NCI-H446 (cell line): ENCODE results near the gene DNAJC4.
"Not testable (repeated sequence)": the region's sequence is repeated elsewhere in the genome, so short reads cannot be mapped to it uniquely, and the experiment has no call there.

Experiments used
- DNase-seq, 2 experiments: peaks; one replicate each; lab custom pipeline; 2025; lab: John Stamatoyannopoulos, UW

The DNAJC4 gene

GRCh38 chr11:64245797-64246620, 15.7 kb downstream of the DNAJC4 start:
- peak in 1 of 2 experiments; percentile 53 for DNase-seq

- not testable (repeated sequence) for DNase-seq
Measured at GRCh38 chr11:64246621-64246870, 16.2 kb downstream of the DNAJC4 start.

GRCh38 chr11:64246871-64247728, 16.8 kb downstream of the DNAJC4 start, which contains the start of gene PPP1R14B:
Gene PPP1R14B (minus strand): TSS chr11:64246943. CDS start chr11:64246673, 270 bp downstream.
- DNase-seq = peak; percentile 59 to 88

GRCh38 chr11:64247729-64248531, 17.6 kb downstream of the DNAJC4 start:
- no peak for DNase-seq

GRCh38 chr11:64248578-64248977, 18.2 kb downstream of the DNAJC4 start:
- DNase-seq = no peak

- DNase-seq = no peak
Measured at GRCh38 chr11:64249038-64249437, 18.7 kb downstream of the DNAJC4 start.

- DNase-seq = no peak
Measured at GRCh38 chr11:64249563-64250414, 19.4 kb downstream of the DNAJC4 start.

GRCh38 chr11:64250415-64251015, 20.2 kb downstream of the DNAJC4 start:
- no peak for DNase-seq

- DNase-seq = peak in 1 of 2 experiments; percentile 63
Measured at GRCh38 chr11:64251016-64251752, 20.8 kb downstream of the DNAJC4 start, which contains the start of gene PLCB3. Gene PLCB3 (plus strand): TSS chr11:64251530. CDS start chr11:64251650, 120 bp downstream.

- no peak for DNase-seq
Measured at GRCh38 chr11:64251753-64252002, 21.3 kb downstream of the DNAJC4 start.

GRCh38 chr11:64252003-64252872, 21.9 kb downstream of the DNAJC4 start:
- DNase-seq = no peak

- DNase-seq = no peak
Measured at GRCh38 chr11:64253043-64253442, 22.7 kb downstream of the DNAJC4 start.

GRCh38 chr11:64253481-64253880, 23.1 kb downstream of the DNAJC4 start:
- peak in 1 of 2 experiments; percentile 37 for DNase-seq

GRCh38 chr11:64254326-64254725, 24.0 kb downstream of the DNAJC4 start:
- DNase-seq = no peak

GRCh38 chr11:64255135-64256128, 25.1 kb downstream of the DNAJC4 start:
- no peak for DNase-seq

GRCh38 chr11:64256300-64256699, 26.0 kb downstream of the DNAJC4 start:
- DNase-seq = no peak

- no peak for DNase-seq
Measured at GRCh38 chr11:64258356-64258755, 28.0 kb downstream of the DNAJC4 start.

- no peak for DNase-seq
Measured at GRCh38 chr11:64258946-64259532, 28.7 kb downstream of the DNAJC4 start.
